Trophoblast cell (in vitro differentiated cells and primary cell): Measurements from ENCODE around the gene LCP2.

Experiments used
- DNase-seq, 2 donors: peaks; one replicate each; pipeline ENCODE4 v3.0.0-alpha.2; 2016
- H2AFZ ChIP-seq: 2 replicates; pipeline ENCODE4 v1.6.1; 2013; ENCODE audit warnings: low read length, moderate library complexity, mild to moderate bottlenecking; ENCODE audit not compliant: insufficient read depth, poor library complexity
- H2AK5ac ChIP-seq: 2 replicates; pipeline ENCODE4 v1.6.1; 2013; ENCODE audit warnings: mild to moderate bottlenecking, low read length
- H2BK120ac ChIP-seq: 2 replicates; pipeline ENCODE4 v1.6.1; 2013; ENCODE audit warnings: low read length, mild to moderate bottlenecking, moderate library complexity; ENCODE audit not compliant: insufficient read depth, poor library complexity
- H2BK12ac ChIP-seq: 2 replicates; pipeline ENCODE4 v1.6.1; 2013; ENCODE audit warnings: mild to moderate bottlenecking, low read length, moderate library complexity
- H2BK5ac ChIP-seq: 2 replicates; pipeline ENCODE4 v1.6.1; 2013; ENCODE audit warnings: low read length, low read depth, moderate library complexity, mild to moderate bottlenecking; ENCODE audit not compliant: poor library complexity
- H3K14ac ChIP-seq: 2 replicates; pipeline ENCODE4 v1.6.1; 2013; ENCODE audit warnings: mild to moderate bottlenecking, low read length
- H3K18ac ChIP-seq: 2 replicates; pipeline ENCODE4 v1.6.1; 2013; ENCODE audit warnings: mild to moderate bottlenecking, low read length
- H3K23ac ChIP-seq: 2 replicates; pipeline ENCODE4 v1.6.1; 2013; ENCODE audit warnings: low read length
- H3K27ac ChIP-seq: 2 replicates; pipeline ENCODE4 v1.5.1; 2013; ENCODE audit warnings: low read depth, mild to moderate bottlenecking, inconsistent platforms, low read length, moderate library complexity
- H3K27me3 ChIP-seq: 2 replicates; pipeline ENCODE4 v1.6.1; 2013; ENCODE audit warnings: inconsistent platforms, mild to moderate bottlenecking, low read length, moderate library complexity; ENCODE audit not compliant: insufficient read depth
- H3K36me3 ChIP-seq, 2 experiments: 1 replicate in 1 of 2; 2 replicates in 1 of 2; pipeline ENCODE4 v1.6.1; 2013; ENCODE audit warnings: low read length in 2 of 2, mild to moderate bottlenecking in 2 of 2, moderate library complexity in 1 of 2; ENCODE audit not compliant: insufficient read depth in 2 of 2, control insufficient read depth in 1 of 2
- H3K4ac ChIP-seq: 2 replicates; pipeline ENCODE4 v1.6.1; 2013; ENCODE audit warnings: low read depth, mild to moderate bottlenecking, low read length, moderate library complexity
- H3K4me1 ChIP-seq, 2 experiments: 1 replicate in 1 of 2; 2 replicates in 1 of 2; pipeline ENCODE4 v1.6.1; 2013; ENCODE audit warnings: low read length in 2 of 2, mild to moderate bottlenecking in 2 of 2, moderate library complexity in 1 of 2; ENCODE audit not compliant: insufficient read depth in 2 of 2, control insufficient read depth in 1 of 2
- H3K4me2 ChIP-seq: 2 replicates; pipeline ENCODE4 v1.6.1; 2013; ENCODE audit warnings: inconsistent platforms, mild to moderate bottlenecking, low read length, moderate library complexity
- H3K4me3 ChIP-seq: 2 replicates; pipeline ENCODE4 v1.5.1; 2013; ENCODE audit warnings: mild to moderate bottlenecking, low read depth, low read length, inconsistent platforms
- H3K79me1 ChIP-seq: one replicate; pipeline ENCODE4 v1.6.1; 2013; ENCODE audit warnings: low read length
- H3K79me2 ChIP-seq: 2 replicates; pipeline ENCODE4 v1.6.1; 2013; ENCODE audit warnings: low read length, mild to moderate bottlenecking; ENCODE audit not compliant: control insufficient read depth, insufficient read depth, poor library complexity
- H3K9ac ChIP-seq: 2 replicates; pipeline ENCODE4 v1.6.1; 2013; ENCODE audit warnings: mild to moderate bottlenecking, low read length
- H3K9me3 ChIP-seq: 2 replicates; pipeline ENCODE4 v1.6.1; 2013; ENCODE audit warnings: low read depth, mild to moderate bottlenecking, control low read depth, inconsistent platforms, low read length; ENCODE audit not compliant: insufficient read depth
- H4K12ac ChIP-seq: 2 replicates; pipeline ENCODE4 v1.6.1; 2013; ENCODE audit warnings: low read depth, mild to moderate bottlenecking, low read length, moderate library complexity
- H4K8ac ChIP-seq: 2 replicates; pipeline ENCODE4 v1.6.1; 2013; ENCODE audit warnings: low read depth, mild to moderate bottlenecking, low read length, moderate library complexity
- H4K91ac ChIP-seq: one replicate; pipeline ENCODE4 v1.6.1; 2013; ENCODE audit warnings: low read depth, mild to moderate bottlenecking, low read length, moderate library complexity
- WGBS: extraction: QIAGEN DNeasy Blood & Tissue Kit; methylation state at CpG from one replicate; pipeline ENCODE4 v1.1.7; 2013; ENCODE audit warnings: missing lambda C conversion rate; ENCODE audit not compliant: insufficient read length, insufficient coverage; ENCODE audit errors: extremely low coverage; 5-methylcytosine and 5-hydroxymethylcytosine counted together

The LCP2 gene

GRCh38 chr5:170296036-170296934, 1.3 kb downstream of the LCP2 start:
- H3K36me3 ChIP-seq: no peaks in the 10 kb centered on the region
- no peak overlapping the region for H2AFZ ChIP-seq
- no peak overlapping the region for H4K8ac ChIP-seq
- no peak overlapping the region for H3K18ac ChIP-seq
- no peak overlapping the region for H3K4ac ChIP-seq
- DNase-seq: no peak
- no peak overlapping the region for H2BK5ac ChIP-seq
- no peaks in the 10 kb centered on the region for H3K4me1 ChIP-seq
- H3K4me2 ChIP-seq: no peak overlapping the region
- H2BK12ac ChIP-seq: no peak overlapping the region
- no peak overlapping the region for H4K12ac ChIP-seq
- H3K79me2 ChIP-seq: no peaks in the 10 kb centered on the region
- H3K23ac ChIP-seq: no peak overlapping the region
- H3K4me3 ChIP-seq: no peak overlapping the region
- H3K27ac ChIP-seq: no peak overlapping the region
- no peak overlapping the region for H3K14ac ChIP-seq
- H4K91ac ChIP-seq: no peak overlapping the region
- H2BK120ac ChIP-seq: no peak overlapping the region
- no peaks in the 10 kb centered on the region for H3K79me1 ChIP-seq
- WGBS: no CpG with 5 or more reads among the region's 13 CpGs
- no peaks in the 10 kb centered on the region for H3K27me3 ChIP-seq
- H3K9me3 ChIP-seq: peaks cover 2% of the 10 kb centered on the region
- H3K9ac ChIP-seq: no peak overlapping the region
- no peak overlapping the region for H2AK5ac ChIP-seq

- H2BK120ac ChIP-seq: no peak overlapping the region
- H3K4me1 ChIP-seq: peaks cover 0 to 2% of the 10 kb centered on the region in 2 experiments
- no peak overlapping the region for H4K91ac ChIP-seq
- H3K18ac ChIP-seq: no peak overlapping the region
- no peak overlapping the region for H3K4me2 ChIP-seq
- H2AFZ ChIP-seq: no peak overlapping the region
- H2BK5ac ChIP-seq: no peak overlapping the region
- H3K79me2 ChIP-seq: no peaks in the 10 kb centered on the region
- H3K27me3 ChIP-seq: no peaks in the 10 kb centered on the region
- H3K4ac ChIP-seq: no peak overlapping the region
- no peak overlapping the region for H2AK5ac ChIP-seq
- no peak for DNase-seq
- no peak overlapping the region for H3K9ac ChIP-seq
- H3K14ac ChIP-seq: no peak overlapping the region
- H3K4me3 ChIP-seq: no peak overlapping the region
- H4K8ac ChIP-seq: no peak overlapping the region
- no peak overlapping the region for H3K23ac ChIP-seq
- H3K27ac ChIP-seq: no peak overlapping the region
- H4K12ac ChIP-seq: no peak overlapping the region
- H2BK12ac ChIP-seq: no peak overlapping the region
- no peaks in the 10 kb centered on the region for H3K36me3 ChIP-seq
- peaks cover 6% of the 10 kb centered on the region for H3K9me3 ChIP-seq
- no peaks in the 10 kb centered on the region for H3K79me1 ChIP-seq
Measured at GRCh38 chr5:170294556-170294955, 3.0 kb downstream of the LCP2 start.

- Histone ChIP-seq H4K91ac (no peak overlapping the region), H3K27ac (no peak overlapping the region), H2BK5ac (no peak overlapping the region), H2BK120ac (no peak overlapping the region), H3K79me1 (no peaks in the 10 kb centered on the region), H2AFZ (no peak overlapping the region), H3K4me2 (no peak overlapping the region), H3K4me3 (no peak overlapping the region), H3K23ac (no peak overlapping the region), H3K36me3 (no peaks in the 10 kb centered on the region), H3K18ac (no peak overlapping the region), H3K9ac (no peak overlapping the region), H4K8ac (no peak overlapping the region), H3K14ac (no peak overlapping the region), H3K9me3 (peaks cover 9% of the 10 kb centered on the region), H3K4ac (no peak overlapping the region), H2BK12ac (no peak overlapping the region), H3K79me2 (no peaks in the 10 kb centered on the region), H2AK5ac (no peak overlapping the region), H3K4me1 (peaks cover 0 to 2% of the 10 kb centered on the region in 2 experiments), H4K12ac (no peak overlapping the region), H3K27me3 (no peaks in the 10 kb centered on the region)
- no peak for DNase-seq
- WGBS: no CpG with 5 or more reads among the region's 3 CpGs
Measured at GRCh38 chr5:170294057-170294456, 3.5 kb downstream of the LCP2 start.

- H3K18ac ChIP-seq: no peak overlapping the region
- no peak overlapping the region for H4K12ac ChIP-seq
- no peak overlapping the region for H2BK12ac ChIP-seq
- H3K23ac ChIP-seq: no peak overlapping the region
- H3K4ac ChIP-seq: no peak overlapping the region
- no peak overlapping the region for H3K27ac ChIP-seq
- H3K79me2 ChIP-seq: no peaks in the 10 kb centered on the region
- H3K36me3 ChIP-seq: no peaks in the 10 kb centered on the region
- no peak overlapping the region for H4K91ac ChIP-seq
- no peak overlapping the region for H3K4me3 ChIP-seq
- no peak overlapping the region for H3K9ac ChIP-seq
- no peaks in the 10 kb centered on the region for H3K79me1 ChIP-seq
- H4K8ac ChIP-seq: no peak overlapping the region
- no peak overlapping the region for H3K14ac ChIP-seq
- no peaks in the 10 kb centered on the region for H3K27me3 ChIP-seq
- H2AK5ac ChIP-seq: no peak overlapping the region
- H3K9me3 ChIP-seq: peaks cover 9% of the 10 kb centered on the region
- WGBS: no CpG with 5 or more reads among the region's 6 CpGs
- DNase-seq: no peak
- H3K4me1 ChIP-seq: peaks cover 0 to 2% of the 10 kb centered on the region in 2 experiments
- no peak overlapping the region for H2AFZ ChIP-seq
- no peak overlapping the region for H2BK5ac ChIP-seq
- H2BK120ac ChIP-seq: no peak overlapping the region
- no peak overlapping the region for H3K4me2 ChIP-seq
Measured at GRCh38 chr5:170293273-170293672, 4.3 kb downstream of the LCP2 start.
